Pulmonary artery endothelial cell (primary cell): ENCODE data around the gene FCHSD2. TPM values are rescaled to one million over a fixed set of nuclear protein-coding genes. Genes with fewer than 3 reads are reported as not detected.
"Not testable (repeated sequence)": the region's sequence is repeated elsewhere in the genome, so short reads cannot be mapped to it uniquely, and the experiment has no call there.

Experiments used
- DNase-seq: peaks from one replicate; pipeline ENCODE4 v3.0.0-alpha.2; 2011; ENCODE audit warnings: low read depth, low spot score
- total RNA-seq: library from RNA; depleted of rRNA; stranded (reverse); fragments of >200 nt; gene quantifications from 2 replicates; pipeline ENCODE4 v1.2.3, GENCODE V29; 2014

Gene FCHSD2
- total RNA-seq, 1 donor from 2014 or later = 14.9 TPM

GRCh38 chr11:72937439-72937838 lies 204.7 kb downstream of the FCHSD2 start:
- DNase-seq = no peak

GRCh38 chr11:72935700-72936099 lies 206.4 kb downstream of the FCHSD2 start:
- DNase-seq = no peak

DNA sequence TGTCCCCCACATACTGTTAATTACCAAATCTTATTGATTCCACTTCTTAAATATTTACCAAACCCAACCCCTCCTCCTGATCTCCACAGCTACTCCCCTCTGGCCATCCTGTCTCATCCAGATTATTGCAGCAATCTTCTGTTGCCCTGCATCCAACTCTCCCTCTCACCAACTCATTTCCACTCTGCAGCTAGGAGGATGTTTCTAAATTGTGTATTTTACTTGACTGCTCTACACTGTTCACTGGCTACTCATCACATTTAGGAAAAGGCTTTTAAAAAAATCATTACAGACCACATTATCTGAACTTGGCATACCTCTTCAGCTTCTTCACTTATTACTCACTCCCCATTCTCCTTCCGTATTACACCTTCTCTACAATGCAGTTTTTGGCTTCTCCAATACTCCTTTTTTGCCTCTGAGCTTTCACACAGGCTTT lies 210.0 kb downstream of the FCHSD2 start:
- DNase-seq = no peak

GRCh38 chr11:72930008-72930407 lies 212.1 kb downstream of the FCHSD2 start:
- no peak for DNase-seq

DNA sequence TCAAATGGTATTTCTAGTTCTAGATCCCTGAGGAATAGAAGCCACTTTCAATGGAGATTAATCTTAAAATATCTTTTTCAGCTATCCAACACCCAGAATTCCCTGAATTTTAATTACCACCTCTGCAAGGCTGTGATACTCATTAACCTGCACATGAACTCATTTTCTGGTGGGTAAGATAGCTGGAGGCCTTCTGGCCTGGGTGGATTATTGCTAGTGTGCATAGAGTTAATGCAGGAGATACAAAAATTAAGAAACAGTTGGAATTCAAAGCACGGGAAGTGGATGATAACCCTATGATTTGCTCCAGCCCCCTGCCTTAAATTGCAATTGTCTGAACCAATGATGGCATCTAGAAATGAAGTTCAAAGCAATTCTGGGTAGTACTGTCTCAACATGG lies 212.9 kb downstream of the FCHSD2 start:
- DNase-seq = no peak

DNA sequence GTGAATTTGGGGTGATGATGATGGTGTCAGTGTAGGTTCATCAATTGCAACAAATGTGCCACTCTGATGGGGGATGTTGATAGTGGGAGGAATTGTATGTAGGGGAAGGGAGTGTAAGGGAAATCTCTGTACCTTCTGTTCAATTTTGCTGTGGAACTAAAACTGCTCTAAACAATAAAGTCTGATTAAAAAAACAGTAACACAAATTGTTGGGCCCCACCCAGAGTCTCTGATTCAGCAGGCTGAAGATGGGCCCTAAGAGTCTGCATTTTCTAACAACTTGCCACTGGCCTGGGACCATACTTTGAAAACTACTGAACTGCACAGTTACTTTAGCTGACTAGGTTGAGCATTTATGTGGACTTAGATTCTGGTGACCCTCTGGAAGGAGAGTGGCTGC lies 214.7 kb downstream of the FCHSD2 start:
- no peak for DNase-seq

DNA sequence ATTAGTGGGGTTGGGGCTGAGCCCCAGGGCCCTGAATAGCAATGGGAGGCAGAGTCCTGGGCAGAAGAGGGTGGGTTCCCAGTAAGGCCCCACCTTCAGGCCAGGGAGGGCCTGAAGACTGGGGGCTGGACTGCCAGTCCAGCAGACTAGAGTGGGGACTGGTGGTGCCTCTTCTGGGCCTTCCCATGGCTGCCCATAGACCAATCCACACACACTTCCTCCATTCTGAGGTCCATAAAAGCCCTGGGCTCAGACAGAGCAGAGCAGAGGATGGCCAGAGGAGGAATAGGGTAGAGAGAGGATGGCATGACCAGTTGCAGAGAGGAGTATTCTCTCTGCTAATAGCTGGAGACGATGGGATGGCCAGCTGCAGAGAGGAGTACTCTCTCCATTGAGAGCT lies 216.0 kb downstream of the FCHSD2 start:
- DNase-seq = no peak

GRCh38 chr11:72925656-72926055 lies 216.5 kb downstream of the FCHSD2 start:
- DNase-seq = no peak

DNA sequence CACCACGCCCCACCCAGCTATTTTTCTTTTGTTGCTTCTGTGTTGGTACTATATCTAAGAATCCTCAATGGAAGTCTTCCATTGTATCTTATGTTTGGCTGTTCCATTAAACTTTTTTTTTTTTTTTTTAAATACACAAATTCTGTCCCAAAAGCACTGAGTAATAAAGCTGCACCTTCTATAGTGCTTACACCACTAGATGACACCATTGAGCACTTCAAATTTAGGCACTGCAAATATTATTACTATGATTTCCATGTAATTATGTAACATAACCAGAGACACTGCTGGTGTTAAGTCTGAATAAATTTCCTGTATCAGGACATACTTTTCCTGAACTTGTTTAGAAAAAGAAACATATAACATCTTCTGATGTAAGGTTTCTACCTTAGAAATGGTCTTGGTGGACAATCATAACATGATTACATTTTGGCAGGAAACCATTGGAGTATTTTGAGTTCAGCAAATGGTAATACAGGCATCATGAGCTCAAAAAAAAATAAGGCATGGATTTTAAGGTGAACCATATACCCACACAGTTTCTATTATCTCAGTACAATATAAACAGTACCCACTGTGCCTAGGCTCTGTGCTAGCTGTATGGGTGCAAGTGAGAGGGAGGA lies 217.4 kb downstream of the FCHSD2 start:
- DNase-seq = no peak

DNA sequence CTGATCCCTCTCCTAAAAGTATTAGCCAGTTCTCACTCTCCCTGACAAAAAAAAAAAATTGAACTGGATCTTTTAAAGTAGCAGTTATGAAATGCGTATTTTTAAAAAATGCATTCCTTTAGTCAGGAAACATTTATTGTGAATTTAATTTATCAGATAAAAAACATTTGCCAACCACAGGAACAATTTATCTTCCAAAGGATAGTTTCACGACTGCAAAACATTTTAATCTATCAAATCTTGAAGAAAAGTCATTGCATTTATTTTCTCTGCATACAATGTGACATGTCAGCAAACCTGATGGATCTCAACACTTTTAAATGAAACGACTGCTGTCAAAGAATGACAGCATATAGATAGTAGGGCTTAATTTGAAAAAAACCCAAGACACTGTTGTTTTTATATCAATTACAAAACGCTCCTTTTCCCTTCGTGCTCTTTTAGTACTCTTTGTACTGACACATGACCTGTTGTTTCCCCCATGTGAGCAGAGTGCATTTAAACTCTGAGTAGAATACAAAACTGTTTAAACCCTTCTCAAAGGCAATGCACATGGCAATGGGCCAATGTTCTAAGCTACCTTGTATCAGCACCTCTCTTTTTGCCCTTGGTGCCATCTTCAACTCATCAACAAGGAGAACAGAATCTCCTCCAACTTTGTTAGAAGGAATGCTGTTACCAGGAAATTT lies 220.9 kb downstream of the FCHSD2 start:
- no peak for DNase-seq

DNA sequence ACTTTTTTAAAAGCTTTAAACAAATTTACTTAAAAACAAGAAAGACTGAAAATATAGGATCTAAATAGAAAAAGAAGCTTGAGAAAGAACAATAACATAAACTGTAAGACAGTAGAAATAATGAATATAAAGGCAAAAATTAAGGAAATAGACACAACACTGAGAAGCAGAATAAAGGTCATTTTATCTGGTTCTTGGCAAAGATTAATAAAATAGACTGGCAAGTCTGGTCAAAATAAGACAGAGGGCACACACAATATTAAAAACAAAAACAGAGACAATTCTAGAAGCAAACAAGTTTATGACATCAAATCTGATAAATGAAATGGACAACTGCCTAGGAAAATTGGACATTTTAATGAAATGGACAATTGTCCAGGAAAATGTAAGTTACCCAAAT lies 222.1 kb downstream of the FCHSD2 start:
- no peak for DNase-seq

DNA sequence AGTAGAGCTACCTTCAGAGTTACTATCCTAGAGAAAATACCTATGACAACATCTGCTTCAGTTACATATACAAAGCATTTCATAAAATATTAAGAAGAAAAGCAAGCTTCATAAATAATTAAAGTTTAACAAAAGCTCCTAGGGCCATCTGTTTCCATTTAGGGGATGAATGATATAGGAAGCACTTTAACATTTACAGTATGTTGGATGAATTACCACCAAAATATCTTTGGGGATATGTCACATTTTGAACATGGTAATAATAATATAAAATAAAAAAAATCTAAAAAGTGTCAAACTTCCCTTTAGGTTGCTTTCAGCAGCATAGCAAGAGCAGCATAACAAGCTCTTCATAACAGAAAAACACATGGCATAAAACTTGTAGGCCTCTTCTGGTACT lies 223.3 kb downstream of the FCHSD2 start:
- DNase-seq = no peak

DNA sequence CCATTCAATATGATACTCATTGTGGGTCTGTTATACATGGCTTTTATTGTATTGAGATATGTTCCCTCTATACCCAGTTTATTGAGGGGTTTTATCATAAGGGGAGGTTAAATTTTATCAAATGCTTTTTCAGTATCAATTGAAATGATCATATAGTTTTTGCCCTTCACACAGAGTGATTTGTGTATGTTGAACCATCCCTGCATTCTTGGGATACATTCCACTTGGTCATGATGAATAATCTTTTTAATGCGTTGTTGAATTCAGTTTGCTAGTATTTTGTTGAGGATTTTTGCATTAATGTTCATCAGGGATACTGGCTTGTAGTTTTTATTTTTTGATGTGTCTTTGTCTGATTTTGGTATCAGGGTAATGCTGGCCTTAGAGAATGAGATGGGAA lies 229.9 kb downstream of the FCHSD2 start:
- no peak for DNase-seq

DNA sequence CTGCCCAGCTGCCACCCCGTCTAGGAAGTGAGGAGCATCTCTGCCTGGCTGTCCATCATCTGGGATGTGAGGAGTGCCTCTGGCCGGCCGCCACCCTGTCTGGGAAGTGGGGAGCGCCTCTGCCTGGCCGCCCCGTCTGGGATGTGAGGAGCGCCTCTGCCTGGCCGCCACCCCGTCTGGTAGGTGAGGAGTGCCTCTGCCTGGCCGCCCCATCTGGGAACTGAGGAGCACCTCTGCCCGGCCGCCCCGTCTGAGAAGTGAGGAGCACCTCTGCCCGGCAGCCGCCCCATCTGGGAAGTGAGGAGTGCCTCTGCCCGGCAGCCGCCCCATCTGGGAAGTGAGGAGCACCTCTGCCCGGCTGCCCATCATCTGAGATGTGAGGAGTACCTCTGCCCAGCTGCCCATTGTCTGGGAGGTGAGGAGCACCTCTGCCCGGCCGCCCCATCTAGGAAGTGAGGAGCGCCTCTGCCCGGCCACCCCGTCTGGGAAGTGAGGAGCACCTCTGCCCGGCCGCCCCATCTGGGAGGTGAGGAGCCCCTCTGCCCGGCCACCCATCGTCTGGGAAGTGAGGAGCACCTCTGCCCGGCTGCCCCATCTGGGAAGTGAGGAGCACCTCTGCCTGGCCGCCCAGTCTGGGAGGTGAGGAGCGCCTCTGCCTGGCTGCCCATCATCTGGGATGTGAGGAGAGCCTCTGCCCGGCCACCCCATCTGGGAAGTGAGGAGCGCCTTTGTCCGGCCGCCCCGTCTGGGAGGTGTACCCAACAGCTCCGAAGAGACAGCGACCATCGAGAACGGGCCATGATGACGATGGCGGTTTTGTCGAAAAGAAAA lies 232.3 kb downstream of the FCHSD2 start:
- not testable (repeated sequence) for DNase-seq

DNA sequence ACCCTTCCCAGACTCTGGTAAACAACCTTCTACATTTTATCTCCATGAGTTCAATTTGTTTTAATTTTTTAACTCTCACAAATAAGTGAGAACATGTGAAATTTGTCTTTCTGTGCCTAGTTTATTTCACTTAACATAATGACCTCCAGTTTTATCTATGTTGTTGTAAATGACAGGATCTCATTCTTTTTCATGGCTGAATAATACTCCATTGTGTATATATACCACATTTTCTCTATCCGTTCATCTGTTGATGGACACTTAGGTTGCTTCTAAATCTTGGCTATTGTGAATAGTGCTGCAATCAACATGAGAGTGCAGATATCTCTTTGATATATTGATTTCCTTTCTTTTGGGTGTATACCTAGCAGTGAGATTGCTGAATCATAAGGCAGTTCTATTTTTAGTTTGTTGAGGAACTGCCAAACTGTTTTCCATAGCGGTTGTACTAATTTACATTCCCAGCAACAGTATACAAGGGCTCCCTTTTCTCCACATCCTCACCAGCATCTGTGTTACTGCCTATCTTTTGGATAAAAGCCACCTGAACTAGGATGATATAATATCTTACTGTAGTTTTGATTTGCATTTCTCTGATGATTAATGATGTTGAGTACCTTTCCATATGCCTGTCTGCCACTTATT lies 234.0 kb downstream of the FCHSD2 start:
- no peak for DNase-seq

GRCh38 chr11:72904016-72904415 lies 238.1 kb downstream of the FCHSD2 start:
- DNase-seq = no peak

DNA sequence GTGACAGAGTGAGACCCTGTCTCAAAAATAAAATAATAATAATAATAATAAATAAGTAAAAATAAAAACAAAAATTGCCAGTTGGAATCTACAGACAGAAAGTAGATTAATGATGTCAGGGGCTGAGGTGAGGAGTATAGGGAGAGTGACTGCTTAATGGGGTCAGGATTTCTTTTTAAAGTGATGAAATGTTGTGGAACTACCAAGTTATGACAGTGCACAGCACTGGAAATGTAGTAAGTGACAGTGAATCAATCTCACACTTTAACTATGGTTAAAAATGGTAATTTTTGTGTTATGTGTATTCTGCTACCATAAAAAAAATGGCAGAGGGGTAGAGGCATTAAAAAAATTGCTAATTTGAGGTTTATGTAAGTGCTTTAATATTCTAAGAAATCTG lies 240.7 kb downstream of the FCHSD2 start:
- DNase-seq = no peak

- no peak for DNase-seq
These were observed 242.1 kb downstream of the FCHSD2 start for GRCh38 chr11:72900013-72900412.

GRCh38 chr11:72899238-72899637 lies 242.9 kb downstream of the FCHSD2 start:
- no peak for DNase-seq

- DNase-seq = no peak
These were observed 244.6 kb downstream of the FCHSD2 start for GRCh38 chr11:72897506-72897905.

DNA sequence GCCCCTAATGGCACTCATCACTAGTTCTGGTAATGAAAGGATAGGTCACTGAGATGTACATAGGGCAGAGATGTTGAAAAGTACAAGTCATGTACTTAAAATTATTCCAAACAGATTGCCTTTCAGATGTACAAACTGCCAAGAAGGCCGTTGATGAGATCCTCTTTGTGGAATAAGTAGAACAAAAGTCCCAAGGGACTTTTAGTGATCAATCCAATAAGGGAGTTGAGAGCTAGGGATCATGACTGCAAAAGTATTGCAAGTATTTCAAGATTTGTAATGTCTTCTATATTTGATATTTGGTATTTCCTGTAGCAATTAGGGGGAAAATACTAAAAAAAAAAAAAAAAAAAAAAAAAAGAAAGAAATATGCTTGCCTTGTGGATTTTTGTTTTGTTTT lies 245.7 kb downstream of the FCHSD2 start:
- DNase-seq = no peak

DNA sequence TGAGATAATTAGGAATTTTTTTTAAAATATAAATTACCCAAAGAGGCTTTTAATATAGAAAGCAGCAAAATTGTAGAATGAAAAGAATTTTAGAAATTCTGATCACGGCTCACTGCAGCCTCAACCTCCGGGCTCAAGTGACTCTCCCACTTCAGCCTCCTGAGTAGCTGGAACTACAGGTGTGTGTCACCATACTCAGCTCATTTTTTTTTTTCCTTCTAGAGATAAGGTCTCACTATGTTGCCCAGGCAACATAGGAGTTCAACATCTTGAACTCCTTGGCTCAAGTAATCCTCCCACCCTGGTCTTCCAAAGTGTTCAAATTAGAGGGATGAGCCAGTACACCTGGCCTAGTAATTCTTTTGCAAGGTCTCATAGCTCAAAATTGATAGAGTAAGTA lies 251.2 kb downstream of the FCHSD2 start:
- no peak for DNase-seq
